ENCODE measurements around the gene EIF3K. TPM values are rescaled to one million over a fixed set of nuclear protein-coding genes. Genes with fewer than 3 reads are reported as not detected.

The EIF3K gene
- total RNA-seq, 4 donors from 2014 or later, result 267 to 660 (median 460) TPM

- Histone ChIP-seq H3K4me3 (no peak overlapping the region), H3K27me3 (no peaks in the 10 kb centered on the region), H3K9me3 (no peaks in the 10 kb centered on the region), H3K4me1 (no peaks in the 10 kb centered on the region), H3K36me3 (no peaks in the 10 kb centered on the region), H3K27ac (no peak overlapping the region)
- TF ChIP-seq POLR2AphosphoS5 (IDR thresholded peaks at IDR 0.05) (no peak), POLR2A (IDR thresholded peaks at IDR 0.05) (no peak), EP300 (IDR thresholded peaks at IDR 0.05; ENCODE audit: low read depth) (no peak), CTCF (IDR thresholded peaks at IDR 0.05) (no peak)
- no peak for DNase-seq
- in situ Hi-C loops (cut with MboI; ENCODE audit: low pct_ligation_motif_present in 1 of 4, low pct_unique_long_range_greater_than_20kb in 1 of 4, low sequenced_read_pairs in 3 of 4) (loop anchor here in 1 of 4 donors (25.0 kb wide), 1 partner anchor 632 kb away; the partner anchor contains the start of gene SYCN), intact Hi-C loops (cut with DNase I; ENCODE audit: low total_unique reads) (no loop called here)
- WGBS, 2 donors (ENCODE audit: low coverage in 1 of 2), result 76% methylated on average over 15 of the region's 15 CpGs; no CpG with 5 or more reads in 1 of the 2 donors
Measured at GRCh38 chr19:38580080-38580479, 38.9 kb upstream of the EIF3K start.

GRCh38 chr19:38583219-38583984 lies 35.6 kb upstream of the EIF3K start:
- peak; percentile 24 for DNase-seq
- no peaks in the 10 kb centered on the region for H3K4me1 ChIP-seq
- 82 to 83% methylated on average over 4 to 14 of the region's 14 CpGs for WGBS, 2 donors (ENCODE audit: low coverage in 1 of 2)
- TF ChIP-seq EP300 (IDR thresholded peaks at IDR 0.05; ENCODE audit: low read depth) (no peak), POLR2AphosphoS5 (IDR thresholded peaks at IDR 0.05) (no peak), CTCF (IDR thresholded peaks at IDR 0.05) (no peak), POLR2A (IDR thresholded peaks at IDR 0.05) (no peak)
- intact Hi-C loops (cut with DNase I; ENCODE audit: low total_unique reads), result no loop called here
- H3K27ac ChIP-seq, result no peak overlapping the region
- no peaks in the 10 kb centered on the region for H3K9me3 ChIP-seq
- in situ Hi-C loops (cut with MboI; ENCODE audit: low pct_ligation_motif_present in 1 of 4, low pct_unique_long_range_greater_than_20kb in 1 of 4, low sequenced_read_pairs in 3 of 4), result loop anchor here in 1 of 4 donors (25.0 kb wide), 1 partner anchor 629 kb away; the partner anchor contains the start of gene SYCN
- no peak overlapping the region for H3K4me3 ChIP-seq
- no peaks in the 10 kb centered on the region for H3K27me3 ChIP-seq
- H3K36me3 ChIP-seq, result no peaks in the 10 kb centered on the region

DNA sequence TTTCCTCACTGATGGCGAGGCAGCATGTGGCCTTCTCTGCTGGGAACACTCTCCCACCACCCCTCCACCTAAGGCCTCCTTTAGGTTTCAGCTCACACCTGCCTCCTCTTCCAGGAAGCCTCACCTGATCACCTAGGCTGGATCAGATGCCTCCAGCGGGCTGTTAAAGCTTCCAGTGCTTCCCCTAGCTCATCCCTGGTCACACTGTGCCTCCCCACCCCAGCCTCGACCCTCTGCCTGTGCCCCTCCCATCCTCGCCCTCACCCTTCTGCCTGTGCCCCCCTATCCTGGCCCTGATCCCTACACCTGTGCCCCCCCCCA lies 35.0 kb upstream of the EIF3K start:
- Histone ChIP-seq H3K27me3 (no peaks in the 10 kb centered on the region), H3K4me3 (no peak overlapping the region), H3K9me3 (no peaks in the 10 kb centered on the region), H3K4me1 (no peaks in the 10 kb centered on the region), H3K27ac (no peak overlapping the region), H3K36me3 (no peaks in the 10 kb centered on the region)
- TF ChIP-seq POLR2A (IDR thresholded peaks at IDR 0.05) (no peak), EP300 (IDR thresholded peaks at IDR 0.05; ENCODE audit: low read depth) (no peak), CTCF (IDR thresholded peaks at IDR 0.05) (no peak), POLR2AphosphoS5 (IDR thresholded peaks at IDR 0.05) (no peak)
- 70 to 75% methylated on average over 2 to 4 of the region's 4 CpGs for WGBS, 2 donors (ENCODE audit: low coverage in 1 of 2)
- intact Hi-C loops (cut with DNase I; ENCODE audit: low total_unique reads), result no loop called here
- in situ Hi-C loops (cut with MboI; ENCODE audit: low pct_ligation_motif_present in 1 of 4, low pct_unique_long_range_greater_than_20kb in 1 of 4, low sequenced_read_pairs in 3 of 4), result loop anchor here in 1 of 4 donors (25.0 kb wide), 1 partner anchor 628 kb away; the partner anchor contains the start of gene SYCN
- no peak for DNase-seq

DNA sequence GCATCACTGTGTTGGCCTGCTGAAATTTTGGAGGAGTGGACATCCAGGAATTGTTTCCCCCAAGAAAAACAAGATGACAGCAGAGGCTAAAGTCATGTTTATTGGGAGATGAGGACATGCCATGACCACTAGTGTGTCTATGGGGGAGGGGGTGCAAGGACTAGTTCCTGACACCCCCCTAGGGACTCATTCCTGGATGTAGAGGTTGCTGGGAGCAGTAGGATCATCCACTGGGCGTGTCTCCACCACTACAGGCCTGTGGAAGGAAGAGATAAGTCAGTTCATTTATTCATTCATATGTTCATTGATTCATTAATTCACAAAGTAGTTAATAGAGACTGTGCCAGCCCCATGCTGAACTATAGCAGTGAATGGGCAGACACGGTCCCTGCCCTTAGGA lies 31.4 kb upstream of the EIF3K start:
- in situ Hi-C loops (cut with MboI; ENCODE audit: low pct_ligation_motif_present in 1 of 4, low pct_unique_long_range_greater_than_20kb in 1 of 4, low sequenced_read_pairs in 3 of 4), result loop anchor here in 1 of 4 donors (25.0 kb wide), 1 partner anchor 625 kb away; the partner anchor contains the start of gene SYCN
- Histone ChIP-seq H3K27ac (no peak overlapping the region), H3K36me3 (no peaks in the 10 kb centered on the region), H3K4me1 (no peaks in the 10 kb centered on the region), H3K27me3 (no peaks in the 10 kb centered on the region), H3K9me3 (no peaks in the 10 kb centered on the region), H3K4me3 (no peak overlapping the region)
- 83 to 98% methylated on average over 1 to 2 of the region's 2 CpGs for WGBS, 2 donors (ENCODE audit: low coverage in 1 of 2)
- intact Hi-C loops (cut with DNase I; ENCODE audit: low total_unique reads), result no loop called here
- DNase-seq, result no peak
- TF ChIP-seq POLR2A (IDR thresholded peaks at IDR 0.05) (no peak), POLR2AphosphoS5 (IDR thresholded peaks at IDR 0.05) (no peak), CTCF (IDR thresholded peaks at IDR 0.05) (no peak), EP300 (IDR thresholded peaks at IDR 0.05; ENCODE audit: low read depth) (no peak)

Measured in transverse colon (tissue), 4 donors.